HG02852 (cell line): ENCODE results near the gene NBEA.
"Not testable (repeated sequence)": the region's sequence is repeated elsewhere in the genome, so short reads cannot be mapped to it uniquely, and the experiment has no call there.

ENCODE experiments used
- ATAC-seq: cut with Tn5 transposase; IDR thresholded peaks from one replicate; pipeline ENCODE4 v1.9.1; 2021; ENCODE audit warnings: mild to moderate bottlenecking, moderate library complexity; ENCODE audit not compliant: unreplicated experiment

The NBEA gene

DNA sequence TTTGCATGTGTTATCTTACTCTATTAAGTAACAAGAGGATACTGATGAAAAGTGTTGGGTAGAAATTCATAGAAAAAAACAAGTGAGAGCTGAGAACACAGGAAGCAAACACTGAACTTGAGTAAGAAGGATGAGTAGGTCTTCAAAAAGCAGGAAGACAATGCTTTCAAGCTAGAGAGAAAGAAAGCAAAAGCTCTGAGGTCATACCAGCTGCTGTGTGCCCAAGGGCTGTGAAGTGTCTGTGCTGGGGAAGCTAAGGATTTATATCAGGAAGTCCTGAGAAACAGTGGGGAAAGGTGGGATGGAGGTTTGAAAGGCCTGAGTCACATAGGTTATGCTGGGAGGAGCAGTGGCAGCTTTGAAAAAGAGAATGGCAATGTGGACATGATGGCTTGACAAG, 679.9 kb downstream of the NBEA start:
- ATAC-seq = no peak

DNA sequence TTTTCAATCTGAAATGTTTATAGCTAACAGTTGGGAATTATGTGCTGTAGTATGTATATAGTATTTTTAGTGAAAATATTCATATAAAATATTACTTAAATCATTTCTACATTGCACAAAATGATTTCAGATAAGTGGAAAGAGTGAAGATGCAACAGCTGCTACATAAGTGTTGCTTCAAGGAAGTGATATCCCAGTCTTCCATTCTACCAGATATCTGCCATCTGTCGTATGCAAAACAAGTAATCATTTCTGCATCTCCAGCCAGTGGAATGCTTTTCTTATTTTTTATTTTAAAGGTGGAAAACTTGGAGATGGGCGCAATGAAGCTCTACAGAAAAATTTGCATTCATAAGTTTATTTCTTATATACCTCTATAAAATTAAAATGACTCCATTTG, 687.0 kb downstream of the NBEA start:
- no peak for ATAC-seq

DNA sequence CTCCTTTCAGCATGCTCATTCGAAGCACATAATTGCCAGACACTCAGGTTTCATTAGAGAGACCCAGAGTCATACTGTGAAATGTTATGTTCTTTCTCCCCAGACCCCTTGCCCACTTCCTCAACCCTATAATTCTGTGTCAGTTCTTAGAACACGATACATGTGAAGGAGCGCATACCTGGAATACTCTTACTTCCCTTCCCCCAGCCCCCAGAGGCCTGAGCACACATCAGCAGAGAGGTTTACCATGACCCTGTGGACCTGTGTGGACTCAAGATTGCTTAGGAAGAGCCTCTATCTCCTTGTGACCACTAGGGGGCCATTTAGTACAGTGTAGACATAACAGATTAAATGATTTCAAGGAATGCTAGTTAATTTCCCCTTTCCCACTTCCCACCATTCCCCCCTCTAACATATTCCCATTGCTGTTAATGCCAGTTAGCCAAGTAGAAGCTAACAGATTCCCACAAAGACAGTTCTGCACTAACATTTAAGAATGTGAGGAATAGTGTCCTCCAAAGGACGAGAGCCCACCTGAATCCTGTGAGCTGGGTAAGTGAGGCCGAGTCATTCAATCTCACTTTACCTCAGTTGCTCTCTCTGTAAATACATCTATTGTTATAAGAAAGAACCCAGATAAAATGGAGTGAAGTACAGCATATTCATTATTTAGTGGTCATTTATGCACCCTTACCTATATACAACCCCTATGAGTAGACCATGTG, 688.6 kb downstream of the NBEA start:
- ATAC-seq = peak; percentile 90

DNA sequence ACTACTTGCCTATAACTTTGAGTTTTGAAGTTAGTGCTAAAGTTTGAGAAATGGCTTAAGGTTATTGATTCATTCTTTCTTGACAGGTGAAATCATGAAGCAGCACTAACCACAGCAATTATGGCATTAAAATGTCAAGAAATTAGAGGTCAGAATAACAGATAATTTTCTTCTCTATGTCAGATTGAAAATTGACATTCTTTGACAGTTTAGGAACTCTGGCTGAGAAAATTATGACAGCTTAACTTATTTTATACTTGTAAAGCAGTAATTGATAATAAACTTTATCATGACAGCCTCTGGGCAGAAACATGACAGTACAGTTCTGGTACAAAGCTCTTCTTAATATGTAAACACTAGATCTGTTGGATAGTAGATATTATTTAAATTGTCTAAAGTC, 689.6 kb downstream of the NBEA start:
- no peak for ATAC-seq

DNA sequence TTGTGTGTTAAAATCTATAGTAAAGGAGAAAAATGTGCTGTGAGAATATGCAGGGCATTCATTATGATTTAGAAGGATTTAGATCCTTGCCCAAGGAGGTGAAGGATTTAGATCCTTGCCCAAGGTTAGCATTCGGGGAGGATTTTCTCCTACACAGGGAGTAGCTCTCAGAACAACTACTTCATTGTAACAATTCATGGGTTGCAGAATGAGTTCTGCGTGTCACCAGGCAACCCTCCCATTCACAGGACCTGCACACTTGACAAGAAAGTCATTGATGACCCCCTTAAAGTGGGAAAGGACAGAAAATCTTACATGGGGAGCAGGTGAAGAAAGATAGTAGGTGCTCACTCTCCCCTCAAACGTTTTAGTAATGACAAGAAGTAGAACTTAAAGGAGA, 701.6 kb downstream of the NBEA start:
- no peak for ATAC-seq

DNA sequence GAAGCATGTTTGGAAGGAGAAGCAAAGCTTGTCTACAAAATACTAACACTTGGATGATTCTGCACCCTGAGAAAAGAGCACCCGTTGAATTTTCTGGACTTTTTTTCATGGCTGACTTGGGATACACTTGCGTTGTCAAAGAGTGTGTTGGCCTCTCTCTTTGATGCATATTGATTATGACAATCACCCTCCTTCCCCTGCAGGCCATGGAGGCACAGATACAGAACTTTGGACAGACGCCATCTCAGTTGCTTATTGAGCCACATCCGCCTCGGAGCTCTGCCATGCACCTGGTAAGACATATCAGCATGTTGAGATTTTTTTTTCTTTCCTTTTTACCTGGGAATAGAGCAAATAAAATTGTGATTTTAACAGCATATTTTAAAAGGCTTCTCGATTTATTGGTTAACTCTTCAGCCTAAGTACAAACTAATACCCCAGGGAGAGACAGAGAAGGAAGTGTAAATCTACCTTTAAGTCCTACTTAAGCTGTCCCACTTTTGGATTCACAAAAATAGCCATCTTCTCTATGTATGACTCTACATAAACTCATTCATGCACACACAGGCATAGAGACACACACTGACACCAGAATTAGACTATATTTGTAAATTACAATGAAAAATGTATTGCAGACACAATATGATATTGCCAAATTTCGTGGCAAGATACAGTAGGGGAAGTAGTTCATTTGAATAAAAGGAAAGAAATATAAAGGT, 704.1 kb downstream of the NBEA start:
- ATAC-seq = no peak

DNA sequence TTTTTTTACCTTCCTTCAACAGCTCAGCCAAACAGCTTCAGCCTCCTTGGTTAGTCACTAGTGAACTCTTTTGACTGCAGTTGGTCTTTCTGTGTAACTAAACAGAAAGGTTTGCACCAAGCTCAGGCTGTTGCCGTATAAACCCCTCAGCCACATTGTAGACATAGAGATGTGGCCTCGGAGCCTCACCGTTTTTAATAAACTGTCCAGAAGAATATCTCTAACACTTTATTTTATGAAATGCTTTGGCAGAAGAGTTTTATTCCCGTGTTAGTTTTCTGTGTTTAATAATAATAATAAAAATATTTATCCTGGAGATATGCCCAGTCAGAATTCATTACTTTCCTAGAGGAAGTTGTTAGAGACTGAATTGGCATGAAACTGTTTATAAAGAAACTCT, 706.1 kb downstream of the NBEA start:
- ATAC-seq = no peak

DNA sequence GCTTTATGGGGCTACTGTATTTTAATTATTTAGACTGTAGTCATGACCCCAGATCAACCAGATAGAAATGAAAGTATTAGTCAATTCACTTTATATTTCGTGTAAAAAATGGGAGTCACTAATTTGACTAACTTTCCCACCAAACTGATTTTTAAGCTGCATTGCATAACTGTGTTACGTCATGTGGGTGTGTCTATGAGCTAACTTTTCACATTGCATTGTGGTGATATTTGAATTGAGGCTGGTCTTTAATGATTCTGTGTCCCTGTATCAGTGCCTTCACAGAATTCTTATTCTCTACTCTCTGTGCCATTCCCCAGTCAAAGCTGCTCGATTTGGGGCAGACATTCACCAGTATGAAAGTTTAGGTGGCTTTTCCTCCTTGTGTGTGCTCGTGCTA, 707.1 kb downstream of the NBEA start:
- ATAC-seq = no peak

DNA sequence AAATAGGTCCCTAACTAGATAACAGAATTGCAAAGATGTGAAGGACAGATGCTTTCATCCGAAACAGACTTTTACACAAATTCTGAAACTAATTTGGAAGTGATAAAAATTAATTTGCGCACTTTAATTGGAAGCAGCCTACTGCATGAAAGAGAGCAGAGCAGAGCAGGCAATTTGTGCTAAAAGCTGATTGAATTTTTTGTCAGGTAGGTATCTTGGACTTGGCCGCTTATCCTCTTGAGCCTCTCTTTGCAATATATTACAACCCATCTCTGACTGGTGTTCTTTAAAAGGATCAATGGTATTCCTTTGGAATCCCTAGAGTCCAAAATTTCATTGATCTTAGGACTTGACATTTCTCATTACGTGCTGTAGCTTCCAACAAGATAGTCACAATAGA, 717.7 kb downstream of the NBEA start:
- no peak for ATAC-seq

DNA sequence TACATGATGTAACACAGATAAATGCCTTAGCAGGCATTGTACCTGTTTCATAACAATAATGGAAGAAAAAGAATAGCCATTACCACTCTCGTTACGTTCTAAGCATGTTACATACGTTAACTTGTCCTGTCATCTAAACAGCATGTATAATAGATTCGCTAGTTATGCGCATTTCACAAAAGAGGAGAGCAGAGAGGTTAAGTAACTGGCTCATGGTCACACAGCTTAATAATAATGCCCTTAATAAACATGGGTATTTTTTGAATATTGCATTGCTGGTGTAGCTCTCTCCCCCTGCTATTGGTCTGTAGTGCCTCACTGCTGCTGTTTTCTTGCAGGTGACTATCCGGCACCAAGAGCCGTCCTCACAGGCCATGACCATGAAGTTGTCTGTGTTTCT, 722.7 kb downstream of the NBEA start:
- ATAC-seq = no peak

DNA sequence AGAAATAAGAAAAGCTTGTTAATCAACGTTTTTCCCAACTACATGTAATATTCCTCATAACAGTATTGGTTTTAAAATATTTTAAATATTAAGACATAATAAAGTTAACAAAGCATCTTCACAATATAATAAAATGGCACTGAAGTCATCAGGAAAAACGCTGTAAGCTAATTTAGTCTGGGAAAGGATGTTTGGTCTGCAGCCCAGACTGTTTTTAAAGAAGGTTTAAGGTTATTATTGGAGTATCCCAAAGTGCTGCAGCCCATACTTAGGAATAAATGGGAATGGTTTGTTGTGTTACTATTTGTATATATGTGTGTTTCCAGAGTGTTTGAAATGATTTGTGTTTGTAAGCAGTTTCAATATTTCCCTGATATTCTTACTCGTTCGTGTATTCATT, 727.3 kb downstream of the NBEA start:
- ATAC-seq = no peak

DNA sequence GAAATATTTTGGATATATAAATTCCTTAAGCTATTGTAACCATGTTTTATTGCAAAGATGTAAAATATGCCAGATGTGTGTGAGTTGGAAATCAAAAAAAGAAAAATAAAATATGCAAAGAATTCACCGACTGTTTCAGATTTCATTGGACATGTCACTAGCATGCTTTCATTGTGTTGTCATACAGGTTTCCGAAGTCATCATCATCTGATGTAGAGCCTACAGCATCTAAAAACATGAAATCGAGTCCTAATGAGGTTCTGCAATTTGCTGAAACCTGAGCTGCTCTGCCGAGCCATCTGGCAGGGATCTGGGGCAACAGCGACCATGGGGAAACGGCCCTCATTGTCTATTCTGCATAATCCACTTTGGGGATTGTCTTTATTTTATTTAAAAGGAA, 730.5 kb downstream of the NBEA start:
- no peak for ATAC-seq

DNA sequence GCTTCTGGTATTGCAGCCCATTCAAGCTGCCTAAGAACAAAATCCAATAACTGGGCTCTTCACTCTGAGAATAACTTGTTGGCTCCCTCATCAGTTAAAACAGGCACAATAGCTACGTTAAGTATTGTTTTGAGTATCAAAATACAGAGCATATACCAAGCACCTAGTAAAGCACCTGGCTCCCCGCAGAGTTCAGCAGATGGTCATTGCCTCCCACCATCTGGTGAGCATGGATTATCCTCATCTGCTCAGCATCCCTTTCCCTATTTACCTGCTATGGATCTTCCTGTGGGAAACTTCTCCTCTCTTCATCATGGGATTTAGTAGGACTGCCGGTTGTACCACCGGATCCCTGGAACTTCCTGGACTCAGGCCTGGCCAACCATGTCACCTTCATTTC, 733.6 kb downstream of the NBEA start:
- no peak for ATAC-seq

DNA sequence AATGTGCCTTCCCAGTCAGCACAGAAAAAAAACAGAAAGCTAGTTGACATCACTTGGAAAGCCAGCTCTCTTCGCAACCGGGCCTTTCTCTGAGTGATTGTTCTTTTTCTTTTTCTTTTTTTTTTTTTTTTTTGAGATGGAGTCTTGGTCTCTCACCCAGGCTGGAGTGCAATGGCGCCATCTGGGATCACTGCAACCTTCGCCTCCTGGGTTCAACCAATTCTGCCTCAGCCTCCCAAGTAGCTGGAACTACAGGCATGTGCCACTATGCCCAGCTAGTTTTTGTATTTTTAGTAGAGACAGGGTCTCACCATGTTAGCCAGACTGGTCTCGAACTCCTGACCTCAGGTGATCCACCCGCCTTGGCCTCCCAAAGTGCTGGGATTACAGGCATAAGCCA, 735.8 kb downstream of the NBEA start:
- ATAC-seq = not testable (repeated sequence)

DNA sequence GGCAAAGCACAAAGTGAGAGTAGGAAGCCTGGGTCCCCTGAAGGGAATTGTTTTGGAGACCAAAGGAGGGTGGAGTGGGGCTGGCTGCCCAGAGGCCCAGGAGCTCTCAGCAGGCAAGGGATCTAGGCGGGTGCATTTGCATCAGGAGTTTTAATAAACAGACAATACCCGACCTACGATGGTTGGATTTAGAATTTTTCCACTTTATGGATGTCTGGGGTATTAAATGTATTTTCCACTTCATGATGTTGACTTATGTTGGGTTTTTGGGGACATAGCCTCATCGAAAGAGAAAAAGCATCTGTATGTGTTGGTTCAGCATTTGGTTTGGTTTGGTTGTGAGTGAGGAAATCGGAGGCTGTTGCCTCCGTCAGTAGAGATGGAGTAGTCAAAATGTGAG, 739.6 kb downstream of the NBEA start:
- no peak for ATAC-seq

DNA sequence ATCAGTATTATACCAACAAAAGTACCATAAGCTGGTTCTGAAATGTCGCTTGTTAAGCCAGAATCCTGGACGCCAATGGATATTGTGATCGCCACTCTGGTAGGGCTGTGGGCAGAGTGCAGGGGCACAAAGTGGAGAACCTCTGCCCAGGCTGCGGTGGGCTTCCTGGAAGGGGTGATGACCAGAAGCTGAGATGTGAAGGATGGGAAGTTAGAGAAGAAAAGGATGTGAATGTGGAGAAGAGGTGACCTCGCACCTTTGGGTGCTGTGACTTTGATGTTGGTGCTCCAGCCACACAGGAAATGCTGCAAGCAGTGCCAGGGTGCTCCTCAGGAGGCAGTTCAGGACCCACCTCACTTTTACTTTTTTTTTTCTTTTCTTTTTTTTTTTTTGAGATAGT, 742.4 kb downstream of the NBEA start:
- ATAC-seq = no peak

DNA sequence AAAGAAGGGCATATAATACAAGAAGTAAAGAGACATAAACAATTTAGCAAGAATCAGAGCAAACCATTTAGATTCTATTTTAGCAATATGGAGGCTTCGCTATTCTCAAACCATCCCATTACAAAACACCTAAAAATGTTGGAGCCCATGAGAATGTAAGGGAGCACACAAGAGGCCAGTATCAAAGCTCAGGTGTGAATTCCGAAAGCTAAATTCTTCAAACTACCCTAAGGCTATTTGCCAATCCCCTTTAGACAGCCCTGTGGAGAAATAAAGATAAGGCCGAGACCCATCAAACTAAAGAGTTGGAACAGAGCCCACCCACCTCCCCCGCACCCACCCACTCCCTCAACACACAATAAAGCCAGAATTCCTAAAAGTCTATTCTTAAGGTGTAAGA, 745.3 kb downstream of the NBEA start:
- no peak for ATAC-seq

DNA sequence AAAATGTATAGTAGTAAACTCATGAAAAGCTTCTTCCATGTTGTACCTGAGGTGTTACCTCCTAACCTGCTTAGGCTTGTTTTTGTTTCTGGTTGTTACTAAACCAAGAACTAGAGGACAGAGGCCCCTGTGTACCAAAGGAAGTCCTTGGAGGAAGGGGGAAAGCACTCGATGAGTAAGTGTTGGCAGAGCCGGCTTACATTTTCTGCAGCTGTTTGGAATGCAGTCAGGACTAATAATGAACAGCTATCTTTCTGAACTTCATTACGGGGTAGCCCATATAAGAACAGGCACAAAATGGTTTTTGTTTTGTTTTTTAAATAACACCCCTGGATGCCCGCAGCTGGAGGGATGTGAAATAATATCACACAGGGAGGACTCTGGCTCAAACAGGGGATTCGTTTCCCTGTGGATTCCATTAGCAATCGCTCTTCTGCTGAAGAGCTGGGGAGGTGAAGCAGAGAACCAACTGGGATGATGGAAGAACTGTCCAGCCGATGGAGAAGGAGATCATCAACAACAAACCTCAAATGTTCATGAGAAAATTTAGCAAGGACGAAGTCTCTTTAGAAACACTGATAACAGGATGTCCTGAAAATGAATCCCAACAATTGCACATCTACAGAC, 748.6 kb downstream of the NBEA start:
- ATAC-seq = no peak

DNA sequence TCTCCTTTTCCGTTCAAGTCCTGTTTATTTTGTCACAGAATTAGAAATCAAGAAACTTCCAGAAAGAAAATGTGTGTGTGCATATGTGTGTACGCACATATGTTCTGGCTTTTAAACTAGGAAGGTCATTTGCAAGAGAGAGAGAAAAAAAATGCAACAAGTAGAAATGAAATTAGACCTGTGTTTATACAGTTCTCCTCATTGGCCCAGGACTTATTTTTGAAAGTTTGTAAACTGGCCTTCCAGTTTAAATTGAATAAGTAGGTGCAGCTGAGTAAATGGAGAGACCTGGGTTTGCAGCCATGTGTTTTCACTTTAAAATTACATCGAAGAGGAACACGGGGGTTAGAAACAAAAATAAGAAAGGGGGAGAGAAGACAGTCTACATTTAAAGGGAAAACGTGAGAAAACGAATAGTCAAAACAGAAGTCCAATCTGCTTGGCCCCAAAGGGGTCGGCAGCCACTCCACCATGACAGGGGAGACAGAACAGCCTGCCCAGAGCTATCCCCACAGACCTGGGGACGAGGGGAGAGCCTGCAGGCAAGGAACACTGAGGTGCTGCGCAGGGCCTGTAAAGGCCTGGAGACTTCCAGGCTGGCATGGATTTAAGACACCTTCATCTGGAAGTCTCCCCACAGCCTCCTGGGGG, 751.2 kb downstream of the NBEA start:
- no peak for ATAC-seq

DNA sequence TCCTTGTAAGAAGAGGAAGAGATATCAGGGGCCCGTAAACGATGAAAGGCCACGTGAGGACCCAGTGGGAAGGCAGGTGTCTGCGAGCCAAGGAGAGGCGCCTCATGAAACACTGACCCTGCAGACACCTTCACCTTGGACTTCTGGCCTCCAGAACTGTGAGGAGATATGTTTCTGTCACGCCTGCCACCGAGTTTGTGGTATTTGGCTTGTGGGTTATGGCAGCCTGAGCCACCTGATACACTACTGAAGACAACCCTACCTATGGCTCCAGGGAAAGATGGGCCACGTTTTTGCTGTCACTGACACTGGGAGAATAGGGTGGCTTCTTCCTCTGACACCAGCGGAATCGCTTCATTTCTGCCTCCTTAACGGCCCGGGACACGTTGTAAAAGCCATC, 752.0 kb downstream of the NBEA start:
- no peak for ATAC-seq

DNA sequence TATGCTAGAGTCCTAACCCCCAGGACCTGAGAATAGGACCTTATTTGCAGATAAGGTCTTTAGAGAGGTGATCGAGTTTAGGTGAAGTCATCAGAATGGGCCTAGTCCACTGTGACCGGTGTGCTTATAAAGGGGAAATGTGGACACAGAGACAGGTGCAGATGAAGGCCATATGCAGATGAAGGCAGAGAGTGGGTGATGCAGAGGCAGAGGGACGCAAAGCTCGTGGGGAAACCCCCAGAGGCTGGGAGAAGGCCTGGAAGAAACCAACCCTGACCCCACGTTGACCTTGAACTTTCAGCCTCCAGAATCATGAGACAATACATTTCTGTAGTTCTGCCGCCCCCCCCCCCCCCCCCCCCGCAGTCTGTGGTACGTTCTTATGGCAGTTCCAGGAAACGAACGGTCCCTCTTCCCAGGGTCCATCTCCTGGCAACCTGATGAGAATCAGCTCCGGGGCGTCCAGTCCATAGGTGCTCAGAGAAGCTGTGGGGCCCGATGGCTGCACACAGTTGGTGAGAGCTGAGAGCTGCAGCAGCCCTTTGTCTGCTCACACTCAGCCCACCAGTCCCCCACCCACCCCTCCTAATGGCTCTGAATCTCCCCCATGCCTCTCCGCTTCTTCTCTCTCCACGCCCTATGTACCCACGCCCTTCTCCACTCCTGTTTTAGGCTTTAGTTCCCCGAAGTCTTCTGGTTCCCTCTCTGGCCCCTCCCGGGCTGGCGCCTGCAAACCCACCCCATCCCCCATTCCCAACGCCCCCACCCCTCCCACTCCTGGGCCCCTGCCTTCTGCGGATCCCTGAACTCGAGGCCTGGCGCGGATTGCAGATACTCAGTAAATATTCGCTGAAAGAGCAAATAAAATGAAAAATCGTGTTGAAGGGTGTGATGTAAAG, 752.7 kb downstream of the NBEA start:
- peak; percentile 67 for ATAC-seq
